Activated gamma-delta T cell (primary cell): ENCODE data around the gene MACROH2A1.

Experiments used
- DNase-seq: peaks from one replicate; lab custom pipeline; 2025; lab: John Stamatoyannopoulos, UW

Gene MACROH2A1

GRCh38 chr5:135330798-135331096 lies 68.3 kb downstream of the MACROH2A1 start:
- no peak for DNase-seq

GRCh38 chr5:135329913-135330797 lies 68.9 kb downstream of the MACROH2A1 start:
- DNase-seq: no peak

- no peak for DNase-seq
Observed at GRCh38 chr5:135329066-135329912, 69.7 kb downstream of the MACROH2A1 start.

- no peak for DNase-seq
Observed at GRCh38 chr5:135328128-135328687, 70.8 kb downstream of the MACROH2A1 start.

- DNase-seq: no peak
Observed at GRCh38 chr5:135327429-135328127, 71.5 kb downstream of the MACROH2A1 start.

GRCh38 chr5:135326296-135327254 lies 72.5 kb downstream of the MACROH2A1 start:
- no peak for DNase-seq

- no peak for DNase-seq
Observed at GRCh38 chr5:135324897-135325650, 74.0 kb downstream of the MACROH2A1 start.

GRCh38 chr5:135324160-135324559 lies 74.9 kb downstream of the MACROH2A1 start:
- DNase-seq: no peak

- DNase-seq: no peak
Observed at GRCh38 chr5:135323701-135324132, 75.3 kb downstream of the MACROH2A1 start.

- DNase-seq: no peak
Observed at GRCh38 chr5:135323227-135323626, 75.8 kb downstream of the MACROH2A1 start.

GRCh38 chr5:135322744-135323143 lies 76.3 kb downstream of the MACROH2A1 start:
- no peak for DNase-seq

- DNase-seq: no peak
Observed at GRCh38 chr5:135322271-135322670, 76.8 kb downstream of the MACROH2A1 start.

GRCh38 chr5:135320718-135321484 lies 78.1 kb downstream of the MACROH2A1 start:
- no peak for DNase-seq

GRCh38 chr5:135319928-135320606 lies 79.0 kb downstream of the MACROH2A1 start:
- DNase-seq: no peak

GRCh38 chr5:135319458-135319857 lies 79.6 kb downstream of the MACROH2A1 start:
- DNase-seq: no peak

GRCh38 chr5:135318924-135319323 lies 80.1 kb downstream of the MACROH2A1 start:
- no peak for DNase-seq

GRCh38 chr5:135318037-135318436 lies 81.0 kb downstream of the MACROH2A1 start:
- DNase-seq: no peak

GRCh38 chr5:135317286-135317685 lies 81.7 kb downstream of the MACROH2A1 start:
- no peak for DNase-seq

- DNase-seq: no peak
Observed at GRCh38 chr5:135315386-135315785, 83.6 kb downstream of the MACROH2A1 start.
